ENCODE data around the gene APOBEC3G.

The APOBEC3G gene

GRCh38 chr22:39092111-39092862, 15.2 kb downstream of the APOBEC3G start:
- DNase-seq, result peak; percentile 24

GRCh38 chr22:39094717-39095389, 17.8 kb downstream of the APOBEC3G start:
- DNase-seq, result peak; percentile 53

- no peak for DNase-seq
Observed at GRCh38 chr22:39095971-39096370, 18.9 kb downstream of the APOBEC3G start.

GRCh38 chr22:39097098-39098020, 20.3 kb downstream of the APOBEC3G start, which contains the start of gene APOBEC3H:
Gene APOBEC3H, plus strand, starts transcription at chr22:39097244. Its CDS starts 3,035 bp downstream, at chr22:39100279.
- peak; percentile 49 for DNase-seq

GRCh38 chr22:39098026-39098425, 21.0 kb downstream of the APOBEC3G start:
- DNase-seq, result no peak

- DNase-seq, result no peak
Observed at GRCh38 chr22:39098576-39098975, 21.5 kb downstream of the APOBEC3G start.

GRCh38 chr22:39101226-39101625, 24.2 kb downstream of the APOBEC3G start:
- DNase-seq, result no peak

GRCh38 chr22:39103431-39103830, 26.4 kb downstream of the APOBEC3G start:
- DNase-seq, result no peak

GRCh38 chr22:39106326-39106725, 29.3 kb downstream of the APOBEC3G start:
- DNase-seq, result no peak

- DNase-seq, result no peak
Observed at GRCh38 chr22:39108487-39108886, 31.4 kb downstream of the APOBEC3G start.

GRCh38 chr22:39109361-39109760, 32.3 kb downstream of the APOBEC3G start:
- DNase-seq, result no peak

GRCh38 chr22:39110631-39111561, 33.8 kb downstream of the APOBEC3G start:
- DNase-seq, result no peak

- no peak for DNase-seq
Observed at GRCh38 chr22:39114112-39114511, 37.0 kb downstream of the APOBEC3G start.

- DNase-seq, result no peak
Observed at GRCh38 chr22:39115570-39115969, 38.5 kb downstream of the APOBEC3G start.

- DNase-seq, result peak; percentile 9
Observed at GRCh38 chr22:39115977-39116621, 39.0 kb downstream of the APOBEC3G start.

- DNase-seq, result peak; percentile 85
Observed at GRCh38 chr22:39117585-39118191, 40.6 kb downstream of the APOBEC3G start.

GRCh38 chr22:39120983-39121382, 43.9 kb downstream of the APOBEC3G start:
- DNase-seq, result no peak

GRCh38 chr22:39122772-39123470, 45.8 kb downstream of the APOBEC3G start:
- DNase-seq, result no peak

- no peak for DNase-seq
Observed at GRCh38 chr22:39123751-39124581, 46.9 kb downstream of the APOBEC3G start.
